Thoracic aorta (tissue), 2 donors: ENCODE measurements around the gene CDK5RAP2. TPM values are rescaled to one million over a fixed set of nuclear protein-coding genes. Genes with fewer than 3 reads are reported as not detected.

Source experiments
- ATAC-seq: fragments of 150-250 bp; one replicate; pipeline ENCODE4 v1.8.0; 2017; ENCODE audit warnings: low read depth; ENCODE audit not compliant: insufficient number of reproducible peaks, low FRiP score
- DNase-seq: peaks from one replicate; pipeline ENCODE4 v3.0.0-alpha.2; 2020; ENCODE audit warnings: low spot score
- H3K27ac ChIP-seq, 2 donors: fragments of 200-600 bp; sonication (generic); 1 replicate in 1 of 2; 2 replicates in 1 of 2; pipeline ENCODE4 v1.5.1; 2016; ENCODE audit warnings: mild to moderate bottlenecking in 2 of 2, moderate library complexity in 2 of 2
- H3K27me3 ChIP-seq: fragments of 200-600 bp; sonication (generic); replicated peaks from 2 replicates; pipeline ENCODE4 v1.6.0; 2016; ENCODE audit warnings: mild to moderate bottlenecking; ENCODE audit not compliant: insufficient read depth
- H3K36me3 ChIP-seq: fragments of 200-600 bp; sonication (generic); one replicate; pipeline ENCODE4 v1.5.1; 2016
- H3K4me1 ChIP-seq, 2 donors: fragments of 200-600 bp; sonication (generic); 1 replicate in 1 of 2; 2 replicates in 1 of 2; pipeline versions ENCODE4 v1.5.1 to v1.6.0; 2016; ENCODE audit warnings: low read depth in 2 of 2, mild to moderate bottlenecking in 1 of 2; ENCODE audit not compliant: control insufficient read depth in 1 of 2
- H3K4me3 ChIP-seq: fragments of 200-600 bp; sonication (generic); 2 replicates; pipeline ENCODE4 v1.5.1; 2016; ENCODE audit warnings: mild to moderate bottlenecking
- H3K9me3 ChIP-seq: fragments of 200-600 bp; sonication (generic); 2 replicates; pipeline ENCODE4 v1.5.1; 2016
- CTCF ChIP-seq: fragments of 200-600 bp; sonication (generic); IDR thresholded peaks from one replicate; pipeline ENCODE4 v1.5.1; 2019; ENCODE audit warnings: antibody characterized with exemption
- total RNA-seq, 2 donors: library from RNA; depleted of rRNA; stranded (reverse); fragments of >200 nt; gene quantifications; one replicate each; pipeline versions ENCODE4 v1.1.0 to v1.2.3, GENCODE V29; 2016

The CDK5RAP2 gene
- total RNA-seq, 2 donors from 2014 or later: 67.8 to 132 TPM

DNA sequence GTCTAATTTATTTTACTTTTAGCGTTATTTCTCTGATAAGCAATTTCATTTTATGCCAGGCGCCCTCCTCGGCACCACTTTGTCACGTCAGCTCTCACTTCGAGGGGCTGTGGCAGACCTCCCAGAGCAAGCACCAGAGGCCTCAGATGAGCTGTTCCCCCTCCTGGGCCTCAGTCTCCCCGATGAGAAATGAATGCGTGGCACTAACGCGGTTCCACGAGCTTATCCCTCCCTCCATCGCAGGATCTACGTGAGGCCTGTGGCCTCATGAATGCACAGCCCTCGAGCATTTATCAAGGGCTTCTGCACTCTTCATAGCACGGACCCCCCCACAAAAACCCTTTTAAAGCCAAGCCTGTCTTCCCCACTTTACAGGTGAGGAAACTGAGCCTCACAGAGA, 205.2 kb downstream of the CDK5RAP2 start:
- H3K27me3 ChIP-seq: no peaks in the 10 kb centered on the region
- no peak for ATAC-seq
- DNase-seq: no peak
- no peaks in the 10 kb centered on the region for H3K36me3 ChIP-seq
- H3K4me3 ChIP-seq: no peak overlapping the region
- H3K4me1 ChIP-seq: no peaks in the 10 kb centered on the region
- H3K9me3 ChIP-seq: no peaks in the 10 kb centered on the region
- no peak overlapping the region for H3K27ac ChIP-seq
- no peak for TF ChIP-seq CTCF

DNA sequence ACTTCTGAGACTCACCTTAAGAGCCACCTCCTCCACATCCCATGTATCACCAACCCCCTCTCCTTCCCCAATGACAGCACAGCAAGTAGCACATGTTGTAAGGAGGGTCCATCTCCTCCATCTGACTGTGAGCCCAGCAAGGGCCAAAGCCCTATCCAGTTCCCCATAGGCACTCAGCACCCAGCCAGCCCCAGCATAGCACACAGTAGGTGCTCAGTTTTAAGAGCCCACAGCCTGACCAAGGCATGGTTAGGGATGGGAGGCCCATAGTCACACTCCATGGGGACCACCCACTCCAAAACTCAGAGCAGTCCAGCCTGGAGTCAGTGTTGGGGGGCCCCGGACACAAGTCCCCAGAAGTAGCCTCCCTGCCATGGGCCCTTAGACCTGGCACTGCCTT, 205.7 kb downstream of the CDK5RAP2 start:
- Histone ChIP-seq H3K27me3 (no peaks in the 10 kb centered on the region), H3K4me1 (no peaks in the 10 kb centered on the region), H3K27ac (no peak overlapping the region), H3K9me3 (no peaks in the 10 kb centered on the region), H3K36me3 (no peaks in the 10 kb centered on the region), H3K4me3 (no peak overlapping the region)
- ATAC-seq (no peak), DNase-seq (no peak)
- TF ChIP-seq CTCF: no peak

GRCh38 chr9:120372040-120372439, 207.9 kb downstream of the CDK5RAP2 start:
- H3K4me3 ChIP-seq: no peak overlapping the region
- no peak for ATAC-seq
- no peak for DNase-seq
- H3K4me1 ChIP-seq: no peaks in the 10 kb centered on the region
- no peak for TF ChIP-seq CTCF
- H3K9me3 ChIP-seq: no peaks in the 10 kb centered on the region
- H3K27ac ChIP-seq: no peak overlapping the region
- no peaks in the 10 kb centered on the region for H3K27me3 ChIP-seq
- H3K36me3 ChIP-seq: no peaks in the 10 kb centered on the region

- DNase-seq: no peak
- no peak for TF ChIP-seq CTCF
- Histone ChIP-seq H3K4me1 (peaks cover 0 to 6% of the 10 kb centered on the region in 2 donors), H3K27me3 (no peaks in the 10 kb centered on the region), H3K27ac (no peak overlapping the region), H3K9me3 (no peaks in the 10 kb centered on the region), H3K36me3 (no peaks in the 10 kb centered on the region), H3K4me3 (no peak overlapping the region)
- ATAC-seq: no peak
Observed at GRCh38 chr9:120369608-120370220, 210.3 kb downstream of the CDK5RAP2 start.

DNA sequence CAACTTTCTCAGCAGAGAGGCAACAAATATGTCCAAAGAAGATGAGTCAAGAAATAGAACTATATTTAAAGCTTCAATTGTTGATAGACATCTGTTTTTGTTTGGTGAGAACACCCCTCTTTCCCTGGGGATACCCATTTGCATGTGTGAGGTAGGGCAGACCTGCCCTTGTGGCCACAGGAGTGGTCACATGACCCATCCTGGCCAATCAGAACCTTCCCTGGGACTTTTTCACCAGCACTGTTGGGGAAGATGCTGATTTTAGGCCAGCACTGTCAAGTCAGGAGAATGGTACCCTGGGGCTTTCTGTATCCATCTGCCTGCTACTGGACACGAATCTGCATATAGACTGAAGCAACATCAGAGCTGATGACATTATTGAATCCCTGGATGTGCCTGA, 211.2 kb downstream of the CDK5RAP2 start:
- Histone ChIP-seq H3K4me3 (no peak overlapping the region), H3K36me3 (no peaks in the 10 kb centered on the region), H3K27ac (no peak overlapping the region), H3K4me1 (peaks cover 0 to 6% of the 10 kb centered on the region in 2 donors), H3K9me3 (no peaks in the 10 kb centered on the region), H3K27me3 (no peaks in the 10 kb centered on the region)
- ATAC-seq (no peak), DNase-seq (no peak)
- TF ChIP-seq CTCF: no peak
